Globus pallidus (tissue), 1 donor: Measurements from ENCODE around the gene FES.
"Not testable (repeated sequence)": the region's sequence is repeated elsewhere in the genome, so short reads cannot be mapped to it uniquely, and the experiment has no call there.

Source experiments
- DNase-seq: peaks from one replicate; pipeline ENCODE4 v3.0.0-alpha.2; 2015; ENCODE audit warnings: low spot score

Gene FES

DNA sequence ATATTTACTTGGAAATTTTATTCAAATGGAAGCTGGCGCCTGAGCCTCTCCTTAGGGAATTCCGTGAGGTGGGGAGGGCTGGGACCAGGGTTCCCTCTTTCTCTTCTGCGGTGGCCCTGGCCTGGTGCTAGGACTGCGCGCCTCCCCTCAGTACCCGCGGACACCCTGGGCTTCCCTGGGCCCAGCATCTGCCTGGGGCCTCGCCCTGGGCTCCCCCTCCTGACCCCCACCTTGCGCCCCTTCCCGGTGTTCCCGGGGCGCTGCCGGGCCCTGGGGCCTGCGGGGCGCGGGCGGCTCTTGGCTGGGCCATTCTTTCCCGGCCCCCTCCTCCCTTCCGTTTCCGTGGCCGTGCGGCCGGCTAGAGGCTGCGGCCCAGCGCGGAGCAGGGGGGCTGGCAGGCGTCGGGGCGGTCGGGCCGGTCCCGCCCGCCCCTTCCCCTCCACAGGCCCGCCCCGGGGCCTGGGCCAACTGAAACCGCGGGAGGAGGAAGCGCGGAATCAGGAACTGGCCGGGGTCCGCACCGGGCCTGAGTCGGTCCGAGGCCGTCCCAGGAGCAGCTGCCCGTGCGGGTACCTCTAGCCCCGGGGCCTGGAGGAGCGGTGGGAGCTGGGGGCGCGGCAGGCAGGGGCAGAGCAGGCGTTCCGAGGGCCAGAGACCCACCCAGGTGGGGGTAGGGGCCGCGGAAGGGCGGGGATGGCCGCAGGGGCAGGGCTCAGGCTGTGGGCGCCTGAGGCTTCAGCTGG is at the start of gene FES:
Gene FES (plus strand): TSS at position 529 of the 743 bp plus-strand sequence. CDS start 542 bp downstream, outside the sequence.
- DNase-seq, result no peak

DNA sequence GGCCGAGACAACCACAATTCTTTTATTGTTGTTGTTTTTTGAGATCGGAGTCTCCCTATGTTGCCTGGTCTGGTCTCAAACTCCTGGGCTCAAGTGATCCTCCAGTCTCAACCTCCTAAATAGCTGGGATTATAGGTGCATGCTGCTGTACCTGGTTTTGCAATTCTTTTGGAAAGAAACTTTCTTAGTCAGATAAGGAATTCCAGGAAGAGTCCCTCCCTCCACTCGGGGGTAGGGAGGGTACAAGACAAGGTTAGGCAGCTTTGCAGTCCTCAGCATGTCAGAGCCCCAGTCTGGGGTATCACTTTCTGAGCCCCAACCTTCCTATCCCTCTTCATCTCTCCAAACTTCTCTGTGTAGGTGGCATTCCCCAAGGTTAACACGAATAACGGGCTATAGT is 49.7 kb upstream of the FES start:
- DNase-seq, result no peak

DNA sequence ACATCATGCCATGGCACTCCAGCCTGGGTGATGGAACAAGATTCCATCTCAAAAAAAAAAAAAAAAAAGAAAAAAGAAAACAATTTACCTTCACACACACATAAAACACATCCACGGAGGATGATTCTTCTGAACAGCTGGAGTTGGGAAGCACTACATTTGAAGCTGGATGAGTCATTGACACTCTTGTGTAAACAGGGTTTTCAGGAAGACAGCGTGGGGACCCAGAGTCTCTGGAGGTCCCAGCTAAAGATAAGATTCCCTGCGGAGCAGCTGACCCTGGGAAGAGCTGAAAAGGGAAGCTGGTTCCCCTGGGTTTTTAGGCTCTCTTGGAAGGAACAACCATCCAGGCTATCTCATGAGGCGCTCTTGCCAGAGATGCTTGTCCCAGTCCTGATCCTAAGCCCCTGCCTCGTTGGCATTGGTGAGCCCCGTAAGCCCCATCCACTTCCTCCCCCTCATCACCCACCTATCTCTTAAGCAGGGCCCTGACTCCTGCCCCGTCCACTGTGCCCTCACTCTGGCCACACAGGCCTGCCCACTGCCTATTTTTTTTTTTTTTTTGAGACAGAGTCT is 47.9 kb upstream of the FES start:
- DNase-seq, result no peak

DNA sequence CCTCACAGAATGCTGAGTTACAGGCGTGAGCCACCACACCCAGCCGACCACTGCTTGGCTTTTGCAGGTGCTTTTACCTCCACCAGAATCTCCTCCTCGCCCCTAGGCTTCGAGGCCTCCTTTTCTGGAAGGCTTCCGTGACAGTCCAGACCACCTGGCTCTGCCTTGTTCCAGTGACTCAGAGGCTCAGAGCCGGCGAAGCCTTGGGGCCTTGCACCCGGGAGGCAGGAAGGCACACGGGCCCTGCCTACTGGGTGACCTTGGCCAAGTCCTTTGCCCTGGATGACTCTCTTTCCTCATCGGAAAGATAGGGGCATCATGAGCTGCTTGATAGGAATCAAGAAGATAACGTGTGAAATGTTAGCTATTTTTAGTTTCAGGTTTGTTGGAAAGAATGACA is 47.2 kb upstream of the FES start:
- no peak for DNase-seq

DNA sequence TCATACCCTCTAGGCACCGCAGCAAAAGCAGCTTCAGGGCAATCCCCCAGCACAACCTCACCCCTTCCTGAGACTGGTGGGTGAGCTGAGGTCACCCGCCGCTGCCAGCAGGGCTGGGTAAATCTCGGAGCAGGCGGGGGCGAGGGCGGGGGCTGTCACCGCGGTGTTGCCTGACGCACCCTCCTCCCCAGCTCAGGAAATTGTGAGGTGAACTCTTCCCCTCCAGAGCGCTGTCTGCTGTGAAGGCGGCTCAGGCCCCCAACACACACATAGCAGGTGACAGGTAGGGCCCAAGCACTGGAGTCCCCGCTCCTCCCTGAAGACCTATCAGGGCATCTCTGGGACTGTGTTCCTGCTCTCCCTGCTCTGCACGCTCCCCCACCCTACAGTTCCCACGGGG is 46.2 kb upstream of the FES start:
- no peak for DNase-seq

DNA sequence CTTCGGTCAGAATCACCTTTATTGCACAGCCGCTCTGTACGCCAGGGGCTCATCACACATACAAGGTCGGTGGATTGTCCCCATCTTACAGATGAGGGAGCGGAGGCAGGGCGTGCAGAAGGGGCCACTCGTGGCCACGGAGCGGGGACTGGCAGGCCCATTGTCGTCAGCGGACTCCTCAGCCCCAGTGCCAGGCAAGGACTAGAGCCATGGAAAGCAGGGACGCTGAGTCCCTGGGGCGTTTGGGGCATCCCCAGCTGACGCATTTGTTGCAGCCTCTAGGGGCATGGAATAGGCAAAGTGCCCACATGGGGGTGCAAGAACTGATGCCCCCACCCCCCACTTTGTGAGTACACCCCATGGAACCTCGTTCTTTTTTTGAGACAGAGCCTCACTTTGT is 45.8 kb upstream of the FES start:
- DNase-seq, result no peak

DNA sequence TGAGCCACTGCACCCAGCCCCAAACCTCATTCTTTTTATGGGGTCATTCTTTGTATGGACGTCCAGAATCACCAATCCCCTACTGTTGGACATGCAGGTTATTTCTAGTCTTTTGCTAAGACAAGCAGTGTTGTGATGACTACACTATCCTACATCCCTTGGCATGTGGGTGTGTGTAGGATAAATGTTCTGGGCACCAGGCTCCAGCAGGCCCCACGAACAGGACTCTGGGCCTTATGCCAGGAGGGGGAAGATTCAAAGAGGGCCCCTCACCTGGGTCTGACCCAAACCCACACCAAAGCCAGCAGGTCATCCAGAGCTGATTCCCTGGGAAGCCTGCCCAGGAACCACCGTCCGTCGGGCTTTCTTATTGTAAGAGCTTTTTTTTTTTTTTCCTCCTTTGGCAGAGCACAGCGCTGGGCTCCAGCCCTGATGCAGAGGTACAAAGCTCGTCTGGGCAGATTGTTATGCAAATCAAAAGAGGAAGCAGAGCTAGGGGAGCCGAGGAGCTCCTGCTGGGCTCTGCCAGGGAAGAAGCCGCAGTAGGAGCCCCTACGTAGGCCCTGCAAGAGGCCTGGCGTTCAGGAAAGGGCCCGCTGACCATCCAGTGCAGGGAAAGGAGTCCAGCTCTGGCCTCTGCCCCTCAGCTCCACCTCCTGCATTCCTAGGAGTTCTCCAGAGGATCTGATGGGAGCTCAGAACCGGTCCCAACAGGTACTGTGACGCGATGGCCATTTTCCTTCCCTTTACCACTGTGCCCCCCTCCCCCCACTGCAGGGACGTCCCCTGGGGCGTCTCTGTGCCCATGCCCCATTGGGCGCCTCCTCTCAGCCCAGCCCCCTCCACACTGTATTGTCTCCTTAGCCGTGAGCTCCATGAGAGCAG is 44.9 kb upstream of the FES start:
- DNase-seq, result peak; percentile 37

DNA sequence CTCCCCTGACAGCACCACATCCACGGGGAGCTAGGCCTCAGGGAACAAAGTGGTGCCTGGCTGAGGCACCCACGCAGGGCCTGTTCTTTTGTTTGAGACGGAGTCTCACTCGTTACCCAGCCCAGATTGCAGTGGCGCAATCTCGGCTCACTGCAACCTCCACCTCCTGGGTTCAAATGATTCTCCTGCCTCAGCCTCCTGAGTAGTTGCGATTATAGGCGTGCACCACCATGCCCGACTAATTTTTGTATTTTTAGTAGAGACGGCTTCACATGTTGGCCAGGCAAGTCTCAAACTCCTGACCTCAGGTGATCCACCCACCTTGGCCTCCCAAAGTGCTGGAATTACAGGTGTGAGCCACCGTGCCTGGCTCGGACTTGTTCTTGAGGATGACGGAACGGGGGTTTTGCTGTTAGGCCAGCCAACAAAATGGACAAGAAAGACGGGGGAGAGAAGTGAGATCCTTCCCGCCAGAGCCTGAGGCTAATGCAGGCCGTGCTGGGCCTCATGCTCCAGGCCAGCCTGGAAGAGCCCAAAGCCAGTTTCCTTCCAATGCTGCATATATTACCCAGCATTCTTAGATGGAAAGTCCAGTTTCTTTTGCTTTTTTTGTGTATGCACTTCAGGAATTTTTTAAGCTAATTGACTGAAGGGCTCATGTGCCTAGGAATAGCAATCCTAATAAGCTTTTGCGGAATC is 44.0 kb upstream of the FES start:
- no peak for DNase-seq

DNA sequence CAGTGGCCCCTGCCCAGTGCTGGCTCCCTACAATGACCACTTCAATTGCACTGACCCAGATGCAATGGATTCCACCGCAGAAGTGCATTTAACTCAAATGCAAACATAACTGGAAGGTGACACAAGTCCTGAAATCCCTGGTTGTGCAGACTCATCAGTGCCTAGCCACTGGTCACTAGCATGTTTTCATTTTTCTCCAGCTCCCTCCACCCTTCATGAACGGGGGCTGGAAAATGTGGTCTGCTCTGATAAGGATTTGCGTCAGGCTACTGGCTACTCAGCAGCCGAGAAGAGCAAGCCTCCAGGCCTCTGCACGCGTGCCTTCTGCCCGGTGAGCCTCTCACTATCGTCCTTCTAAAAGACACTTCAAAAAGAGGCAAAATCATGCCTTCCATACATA is 43.4 kb upstream of the FES start:
- DNase-seq, result no peak

DNA sequence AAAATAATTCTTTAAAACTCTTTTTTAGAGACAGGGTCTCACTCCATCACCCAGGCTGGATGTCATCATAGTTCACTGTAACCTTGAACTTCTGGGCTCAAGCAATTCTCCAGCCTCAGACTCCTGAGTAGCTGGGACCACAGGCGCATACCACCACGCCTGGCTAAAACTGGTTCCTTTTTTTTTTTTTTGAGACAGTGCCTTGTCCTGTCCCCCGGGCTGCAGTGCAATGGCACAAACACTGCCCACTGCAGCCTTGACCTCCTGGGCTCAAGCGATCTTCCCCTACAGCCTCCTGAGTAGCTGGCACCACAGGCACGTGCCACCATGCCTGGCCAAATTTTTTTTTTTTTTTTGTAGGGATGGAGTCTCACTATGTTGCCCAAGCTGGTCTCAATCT is 39.6 kb upstream of the FES start:
- DNase-seq, result no peak

DNA sequence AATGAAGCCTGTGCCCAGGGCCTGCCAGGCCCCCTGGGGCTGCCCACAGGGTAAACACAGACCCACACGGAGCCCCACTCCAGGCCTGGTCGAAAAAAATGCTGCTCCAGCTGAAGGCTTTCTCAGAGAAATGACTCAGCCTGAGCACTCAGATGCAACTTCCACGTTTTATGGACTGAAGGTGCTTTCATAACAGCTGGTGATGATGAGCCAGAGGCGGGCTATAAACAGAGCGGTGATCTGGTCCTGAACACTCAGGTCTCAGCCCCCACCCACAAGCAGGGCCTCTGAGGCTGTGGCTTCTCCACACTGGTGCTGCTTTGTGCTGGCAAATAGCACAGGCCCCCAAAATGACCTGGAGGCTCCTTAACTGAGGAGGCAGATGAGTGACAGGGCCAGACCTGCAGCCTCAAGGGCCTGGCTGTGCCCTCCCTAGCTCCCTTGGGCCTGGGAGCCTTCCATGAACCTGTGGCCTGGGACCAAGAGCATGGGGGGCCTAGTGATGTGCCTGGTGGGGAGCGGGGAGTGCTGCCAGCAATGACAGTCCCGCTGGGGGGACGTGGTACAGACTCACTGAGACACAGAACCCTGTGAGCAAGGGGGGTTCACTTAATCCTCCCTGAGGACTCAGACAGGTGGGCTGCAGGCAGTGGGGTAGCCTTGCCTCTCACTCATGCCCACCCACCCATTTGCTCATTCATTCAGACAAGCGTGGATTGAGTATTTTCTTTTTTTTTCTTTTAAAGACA is 38.9 kb upstream of the FES start:
- no peak for DNase-seq

DNA sequence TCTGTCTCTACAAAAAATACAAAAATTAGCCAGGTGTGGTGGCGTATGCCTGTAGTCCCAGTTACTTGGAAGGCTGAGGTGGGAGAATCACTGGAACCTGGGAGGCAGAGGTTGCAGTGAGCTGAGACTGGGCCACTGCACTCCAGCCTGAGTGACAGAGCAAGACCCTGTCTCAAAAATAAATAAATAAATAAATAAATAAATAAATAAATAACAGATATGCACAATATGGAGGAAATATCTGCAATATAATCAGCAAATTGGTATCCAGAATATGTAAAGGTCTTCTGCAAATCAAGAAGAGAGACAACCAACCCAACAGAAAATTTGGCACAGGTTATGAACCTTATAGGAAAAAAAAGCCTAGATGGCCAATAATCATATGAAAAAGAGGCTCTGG is 34.9 kb upstream of the FES start:
- not testable (repeated sequence) for DNase-seq

DNA sequence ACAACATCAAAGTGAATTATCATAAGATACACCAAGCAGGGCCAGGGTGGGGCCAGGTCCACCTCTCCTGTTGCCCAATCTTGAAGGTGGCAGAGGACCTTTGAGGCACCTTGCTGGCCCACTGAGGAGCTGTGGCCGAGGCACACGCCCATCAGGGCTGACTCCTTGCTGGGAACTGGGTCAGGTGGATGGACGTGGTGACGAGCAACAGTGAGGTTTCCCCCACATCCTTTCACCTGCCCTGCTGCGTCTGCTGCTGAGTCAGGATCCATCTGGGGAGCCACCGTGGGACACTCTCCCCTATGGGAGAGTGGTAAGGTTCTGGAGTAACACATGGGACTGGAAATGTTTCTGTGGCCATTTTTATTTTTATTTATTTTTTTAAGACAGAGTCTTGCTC is 33.2 kb upstream of the FES start:
- DNase-seq, result no peak

DNA sequence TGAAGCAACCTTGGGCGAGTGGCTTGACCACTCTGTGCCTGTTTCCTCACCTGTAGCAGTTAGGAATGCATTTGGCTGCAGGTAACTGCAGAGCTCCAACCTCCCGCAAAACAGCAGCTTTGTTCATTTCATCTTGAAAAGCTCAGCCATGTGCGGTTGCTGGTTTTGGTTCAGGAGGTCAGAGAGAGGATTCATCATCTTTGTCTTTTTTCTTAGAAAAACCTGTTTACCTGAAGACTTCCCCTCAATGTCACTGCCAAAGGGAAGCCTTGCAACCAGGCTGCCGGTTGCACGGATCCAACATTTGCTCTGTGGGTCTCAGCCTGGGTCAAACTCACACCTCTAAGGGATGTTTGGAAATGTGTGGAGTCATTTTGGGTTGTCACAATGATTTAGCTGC is 32.4 kb upstream of the FES start:
- no peak for DNase-seq

DNA sequence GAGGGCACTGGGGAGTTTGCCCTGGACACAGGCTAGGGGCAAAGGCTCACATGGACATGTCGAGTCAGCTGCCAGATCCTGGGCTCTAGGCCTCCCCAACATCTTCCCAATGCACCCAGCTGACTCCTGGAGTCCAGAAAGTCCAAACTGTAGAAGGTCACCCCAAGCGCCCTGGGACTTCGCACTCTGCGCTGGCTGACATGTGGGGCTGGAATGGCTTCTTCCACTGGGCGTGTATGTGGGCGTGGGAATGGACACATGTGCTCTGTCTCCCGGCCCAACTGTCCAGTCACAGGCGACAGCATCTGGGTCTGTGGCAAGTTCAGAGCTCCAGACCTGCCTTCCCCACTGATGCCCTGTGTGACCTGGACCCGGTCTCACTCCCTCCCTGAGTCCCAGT is 29.2 kb upstream of the FES start:
- DNase-seq, result no peak

DNA sequence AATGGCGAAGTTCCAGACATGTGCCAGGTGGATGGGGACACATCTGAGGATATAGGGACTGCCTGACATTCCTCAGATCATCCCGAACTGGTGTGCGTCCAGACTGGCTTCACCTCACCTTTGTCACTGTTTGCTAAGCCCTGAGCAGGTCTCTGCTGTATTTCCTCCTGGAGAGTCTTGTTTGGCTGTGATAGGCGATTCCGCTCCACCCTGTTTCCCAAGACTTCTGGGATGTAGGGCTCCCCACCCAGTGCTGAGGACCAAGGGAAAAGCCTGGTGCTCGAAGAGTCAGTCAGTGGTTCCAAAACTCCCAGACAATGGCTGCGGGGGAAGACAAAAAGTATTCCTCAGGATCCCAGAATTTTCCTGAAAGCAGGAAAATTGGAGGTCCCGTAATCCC is 27.0 kb upstream of the FES start:
- DNase-seq, result no peak

DNA sequence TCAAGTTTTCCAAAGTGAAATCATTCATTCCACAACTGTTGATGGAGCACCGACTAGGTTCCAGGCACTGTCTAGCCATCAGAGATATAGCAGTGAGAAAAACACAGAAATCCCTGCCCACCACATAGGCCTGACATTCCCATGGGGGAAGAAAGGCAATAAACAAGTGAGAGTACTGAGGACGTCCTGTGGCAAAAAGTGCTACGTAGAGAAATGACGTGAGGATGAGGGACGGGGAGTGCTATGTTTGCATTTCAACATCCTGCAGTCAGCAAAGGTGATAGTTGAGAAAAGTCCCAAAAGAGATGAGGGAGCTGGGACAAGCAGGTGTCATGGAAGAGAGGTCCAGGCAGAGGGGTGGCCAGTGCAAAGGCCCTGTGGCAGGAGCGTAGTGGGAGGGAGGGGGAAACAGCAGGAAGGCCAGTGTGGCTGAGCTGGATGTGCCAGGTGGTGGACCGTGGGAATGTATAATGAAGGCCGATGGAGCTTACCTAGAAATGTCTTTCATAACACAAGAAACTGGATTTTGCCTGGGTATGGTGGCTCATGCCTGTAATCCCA is 26.3 kb upstream of the FES start:
- DNase-seq, result no peak

DNA sequence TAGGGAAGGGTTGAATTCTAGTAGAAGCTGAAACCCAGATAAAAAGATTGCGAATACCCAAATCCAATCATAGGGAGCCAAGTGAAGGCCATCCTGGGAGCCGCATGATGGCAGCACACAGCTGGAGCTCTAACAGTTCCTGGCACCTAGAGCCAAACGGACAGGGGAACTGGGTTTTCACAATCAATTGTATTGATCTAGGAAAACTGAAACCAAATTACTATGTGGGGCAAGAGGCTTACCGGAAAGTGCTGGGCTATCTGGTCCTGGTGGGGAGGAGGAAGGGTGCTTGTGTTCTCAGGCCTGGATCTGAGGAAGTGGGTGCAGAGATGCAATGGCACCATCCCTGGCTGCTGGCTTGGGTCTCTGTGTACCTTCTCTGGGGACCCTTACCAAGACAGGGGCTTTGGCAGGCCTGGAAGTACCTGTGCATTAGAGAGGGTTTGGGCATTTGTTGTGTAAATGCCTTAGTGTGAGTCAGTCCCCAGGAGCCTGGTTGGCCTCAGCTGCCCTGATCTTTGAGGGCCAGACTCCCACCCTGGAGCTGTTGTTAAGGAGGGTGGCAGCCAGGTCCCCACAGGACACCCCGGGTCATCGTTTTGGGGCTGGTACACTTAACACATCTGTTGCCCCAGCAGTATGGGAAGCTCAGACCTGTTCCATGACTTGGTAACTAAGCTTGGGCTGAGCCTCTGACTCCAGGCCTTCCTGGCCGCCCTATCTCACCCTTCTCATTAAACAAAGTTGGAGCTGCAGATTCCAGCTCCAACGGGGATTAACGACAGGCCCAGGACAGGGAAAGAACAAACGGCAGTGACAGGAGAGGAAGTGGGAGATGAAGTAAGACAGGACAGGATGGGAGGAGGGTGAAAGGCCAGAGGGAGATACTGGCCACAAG is 24.8 kb upstream of the FES start:
- no peak for DNase-seq

DNA sequence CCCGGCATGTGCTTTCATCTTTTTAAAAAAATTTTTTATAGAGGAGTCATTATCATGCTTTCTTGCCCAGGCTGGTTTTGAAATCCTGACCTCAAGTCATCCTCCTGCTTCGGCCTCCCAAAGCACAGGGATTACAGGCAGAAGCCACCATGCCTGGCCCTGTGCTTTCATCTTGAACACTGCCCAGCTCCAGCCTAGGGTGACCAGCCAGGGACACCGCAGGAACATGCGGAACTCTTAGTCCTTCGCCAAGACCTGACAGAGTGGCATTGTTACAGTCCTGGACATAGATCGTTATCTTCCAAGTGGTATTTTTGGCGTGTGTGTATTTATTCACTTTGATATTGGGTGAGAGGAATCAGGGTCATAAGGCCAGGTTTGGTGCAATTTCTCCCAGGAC is 23.9 kb upstream of the FES start:
- no peak for DNase-seq

DNA sequence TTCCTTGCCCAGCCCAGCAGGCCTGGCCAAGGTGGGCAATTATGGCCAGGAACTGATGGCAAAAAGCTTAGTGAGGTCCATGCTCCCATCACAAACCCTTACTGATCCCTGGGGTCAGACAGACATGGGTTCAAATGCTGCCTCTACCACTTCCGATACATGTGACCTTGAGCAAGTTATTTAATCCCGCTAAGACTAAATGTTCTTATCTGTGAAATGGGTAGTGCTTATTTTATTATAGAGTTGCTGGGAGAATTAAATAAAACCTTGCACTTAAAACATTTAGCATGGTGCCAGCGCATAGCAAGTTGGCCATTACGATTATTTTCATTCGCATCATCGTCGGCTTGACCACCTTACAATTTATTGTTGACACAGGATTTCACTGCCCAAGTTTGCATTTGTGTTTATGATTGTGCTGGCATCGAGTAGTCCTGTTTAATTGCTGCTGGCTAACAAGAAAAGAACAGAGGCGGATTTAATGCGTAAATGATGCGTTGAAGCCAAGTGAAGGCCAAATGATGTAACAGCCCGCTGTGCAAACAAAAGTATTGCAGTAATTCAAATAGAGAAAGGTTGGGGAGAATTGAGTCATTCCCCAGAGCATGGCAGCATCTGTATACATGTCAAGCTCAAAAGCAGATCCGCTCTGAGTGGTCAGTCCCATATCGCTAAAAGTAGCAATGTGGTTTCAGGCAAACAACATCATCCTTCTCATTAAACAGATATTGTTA is 23.2 kb upstream of the FES start:
- no peak for DNase-seq
